H9 (cell line): ENCODE data around the gene EPHB6. TPM values are rescaled to one million over a fixed set of nuclear protein-coding genes. Genes with fewer than 3 reads are reported as not detected.

Experiments
- DNase-seq: peaks from one replicate; pipeline ENCODE4 v3.0.0-alpha.2; 2017
- H2AFZ ChIP-seq: one replicate; pipeline ENCODE4 v1.6.1; 2013; ENCODE audit warnings: mild to moderate bottlenecking, low read length, control low read depth, moderate library complexity
- H2AK5ac ChIP-seq: 2 replicates; pipeline ENCODE4 v1.6.1; 2013; ENCODE audit warnings: low read length, control low read depth, mixed read lengths; ENCODE audit not compliant: insufficient read length
- H2BK120ac ChIP-seq: one replicate; pipeline ENCODE4 v1.6.1; 2013; ENCODE audit warnings: low read depth, mild to moderate bottlenecking, low read length, control low read depth, inconsistent platforms; ENCODE audit not compliant: poor library complexity, severe bottlenecking
- H2BK12ac ChIP-seq: 2 replicates; pipeline ENCODE4 v1.6.1; 2013; ENCODE audit warnings: low read length, control low read depth, mixed read lengths, low read depth; ENCODE audit not compliant: insufficient read length
- H2BK15ac ChIP-seq: 2 replicates; pipeline ENCODE4 v1.6.1; 2013; ENCODE audit warnings: low read depth, low read length, control low read depth
- H2BK20ac ChIP-seq: one replicate; pipeline ENCODE4 v1.6.1; 2013; ENCODE audit warnings: low read depth, mild to moderate bottlenecking, low read length, control low read depth, inconsistent platforms; ENCODE audit not compliant: poor library complexity, severe bottlenecking
- H2BK5ac ChIP-seq: 2 replicates; pipeline ENCODE4 v1.6.1; 2013; ENCODE audit warnings: low read length, control low read depth, mixed read lengths; ENCODE audit not compliant: insufficient read length
- H3K14ac ChIP-seq: 2 replicates; pipeline ENCODE4 v1.6.1; 2013; ENCODE audit warnings: low read length, control low read depth; ENCODE audit not compliant: insufficient read depth
- H3K18ac ChIP-seq: 2 replicates; pipeline ENCODE4 v1.6.1; 2013; ENCODE audit warnings: low read depth, mild to moderate bottlenecking, mixed read lengths, low read length, control low read depth; ENCODE audit not compliant: insufficient read length
- H3K23ac ChIP-seq: 2 replicates; pipeline ENCODE4 v1.6.1; 2013; ENCODE audit warnings: low read length, control low read depth, mixed read lengths, low read depth; ENCODE audit not compliant: insufficient read length
- H3K23me2 ChIP-seq: 2 replicates; pipeline ENCODE4 v1.6.1; 2013; ENCODE audit warnings: low read depth, mild to moderate bottlenecking, mixed read lengths, low read length, control low read depth; ENCODE audit not compliant: insufficient read length, poor library complexity, severe bottlenecking
- H3K27ac ChIP-seq: 2 replicates; pipeline ENCODE4 v1.5.1; 2013; ENCODE audit warnings: low read length, control low read depth, mixed read lengths, low read depth; ENCODE audit not compliant: insufficient read length
- H3K27me3 ChIP-seq: 2 replicates; pipeline ENCODE4 v1.6.1; 2013; ENCODE audit warnings: low read length, control low read depth, inconsistent platforms; ENCODE audit not compliant: insufficient read depth
- H3K4ac ChIP-seq: 2 replicates; pipeline ENCODE4 v1.6.1; 2013; ENCODE audit warnings: low read depth, mild to moderate bottlenecking, control low read depth, inconsistent platforms, low read length, moderate library complexity
- H3K4me1 ChIP-seq: 2 replicates; pipeline ENCODE4 v1.6.1; 2013; ENCODE audit warnings: low read length, control low read depth, inconsistent platforms; ENCODE audit not compliant: insufficient read depth
- H3K4me2 ChIP-seq: 2 replicates; pipeline ENCODE4 v1.6.1; 2013; ENCODE audit warnings: low read length, control low read depth, mixed read lengths; ENCODE audit not compliant: insufficient read length, insufficient read depth
- H3K56ac ChIP-seq: 2 replicates; pipeline ENCODE4 v1.6.1; 2013; ENCODE audit warnings: low read depth, mild to moderate bottlenecking, mixed read lengths, low read length, control low read depth; ENCODE audit not compliant: insufficient read length
- H3K79me1 ChIP-seq: 2 replicates; pipeline ENCODE4 v1.6.1; 2013; ENCODE audit warnings: low read depth, mild to moderate bottlenecking, moderate library complexity, low read length, control low read depth, inconsistent platforms; ENCODE audit not compliant: insufficient read depth, poor library complexity, severe bottlenecking
- H3K79me2 ChIP-seq: 2 replicates; pipeline ENCODE4 v1.6.1; 2013; ENCODE audit warnings: low read length, control low read depth, inconsistent platforms; ENCODE audit not compliant: insufficient read depth
- H3K9ac ChIP-seq: 2 replicates; pipeline ENCODE4 v1.6.1; 2013; ENCODE audit warnings: low read length, control low read depth, mixed read lengths; ENCODE audit not compliant: insufficient read length; ENCODE audit errors: extremely low read depth
- H3K9me3 ChIP-seq: one replicate; pipeline ENCODE4 v1.6.1; 2013; ENCODE audit warnings: low read depth, low read length, inconsistent platforms; ENCODE audit not compliant: control insufficient read depth
- H3T11ph ChIP-seq: one replicate; pipeline ENCODE4 v1.6.1; 2013; ENCODE audit warnings: mild to moderate bottlenecking, low read length, control low read depth, inconsistent platforms
- H4K20me1 ChIP-seq: one replicate; pipeline ENCODE4 v1.6.1; 2013; ENCODE audit not compliant: control insufficient read depth, insufficient read length, insufficient read depth
- H4K5ac ChIP-seq: 2 replicates; pipeline ENCODE4 v1.6.1; 2013; ENCODE audit warnings: low read depth, mild to moderate bottlenecking, mixed read lengths, low read length, control low read depth; ENCODE audit not compliant: insufficient read length
- H4K8ac ChIP-seq: replicated peaks from 2 replicates; pipeline ENCODE4 v1.6.1; 2013; ENCODE audit warnings: low read length, control low read depth, mixed read lengths, low read depth; ENCODE audit not compliant: insufficient read length
- H4K91ac ChIP-seq: 2 replicates; pipeline ENCODE4 v1.6.1; 2013; ENCODE audit warnings: low read depth, mild to moderate bottlenecking, moderate library complexity, mixed read lengths, low read length, control low read depth; ENCODE audit not compliant: insufficient read length
- H3K27ac Mint-ChIP-seq, 3 experiments: 2 replicates in 2 of 3; 3 replicates in 1 of 3; pipeline ENCODE4 v1.8.0; 2020 to 2021; ENCODE audit warnings: mixed read lengths in 3 of 3, mild to moderate bottlenecking in 1 of 3, moderate library complexity in 1 of 3
- H3K27me3 Mint-ChIP-seq: 2 replicates; pipeline ENCODE4 v1.8.0; 2021; ENCODE audit warnings: low read depth, mild to moderate bottlenecking, moderate library complexity, mixed read lengths
- H3K36me3 Mint-ChIP-seq, 3 experiments: 2 replicates in 2 of 3; 3 replicates in 1 of 3; pipeline ENCODE4 v1.8.0; 2020 to 2021; ENCODE audit warnings: low read depth in 3 of 3, mixed read lengths in 3 of 3; ENCODE audit not compliant: insufficient read depth in 1 of 3
- H3K4me1 Mint-ChIP-seq, 2 experiments: 2 replicates each; pipeline ENCODE4 v1.8.0; 2020; ENCODE audit warnings: mixed read lengths in 2 of 2
- H3K4me3 Mint-ChIP-seq, 2 experiments: 2 replicates in 1 of 2; 3 replicates in 1 of 2; pipeline ENCODE4 v1.8.0; 2020 to 2021; ENCODE audit warnings: mild to moderate bottlenecking in 2 of 2, mixed read lengths in 2 of 2, moderate library complexity in 1 of 2
- H3K9me3 Mint-ChIP-seq, 2 experiments: 2 replicates in 1 of 2; 3 replicates in 1 of 2; pipeline ENCODE4 v1.8.0; 2020; ENCODE audit warnings: mild to moderate bottlenecking in 2 of 2, mixed read lengths in 2 of 2, moderate library complexity in 1 of 2
- CTCF ChIP-seq: fragments of 200-600 bp; sonication (generic); conservative IDR thresholded peaks from 3 replicates; pipeline ENCODE4 v1.8.0; 2021; ENCODE audit warnings: antibody characterized with exemption, mild to moderate bottlenecking
- WGBS: extraction: QIAGEN DNeasy Blood & Tissue Kit; methylation state at CpG from one replicate; pipeline ENCODE4 v1.1.7; 2013; ENCODE audit warnings: missing lambda C conversion rate, low lambda C conversion rate, mixed read lengths; ENCODE audit not compliant: insufficient read length; ENCODE audit errors: extremely low coverage; 5-methylcytosine and 5-hydroxymethylcytosine counted together
- total RNA-seq: library from RNA; stranded (reverse); gene quantifications from 2 replicates; pipeline ENCODE4 v1.2.1, GENCODE V29; 2021

Gene EPHB6
- total RNA-seq, 1 experiment from 2014 or later = 9.7 TPM

- peaks cover under 1 to 7% of the 10 kb centered on the region in 2 experiments for H3K4me1 Mint-ChIP-seq
- Histone ChIP-seq H3K4ac (no peak overlapping the region), H3K56ac (no peak overlapping the region), H4K91ac (no peak overlapping the region), H4K5ac (no peak overlapping the region), H3K79me2 (no peaks in the 10 kb centered on the region; the same call in 1 of the 2 replicates), H4K20me1 (peaks cover 2% of the 10 kb centered on the region), H2BK15ac (no peak overlapping the region), H2BK12ac (no peak overlapping the region), H4K8ac (no peak overlapping the region), H3K9me3 (no peaks in the 10 kb centered on the region), H3K23me2 (peaks cover 3% of the 10 kb centered on the region), H2AK5ac (no peak overlapping the region), H3K4me1 (no peaks in the 10 kb centered on the region), H3K79me1 (no peaks in the 10 kb centered on the region), H2BK5ac (no peak overlapping the region), H3K18ac (no peak overlapping the region), H3K23ac (no peak overlapping the region), H3K27me3 (no peaks in the 10 kb centered on the region), H3K27ac (no peak overlapping the region), H2AFZ (no peak overlapping the region), H3T11ph (no peak overlapping the region), H3K14ac (no peak overlapping the region), H3K4me2 (no peak overlapping the region), H2BK20ac (no peak overlapping the region), H3K9ac (no peak overlapping the region), H2BK120ac (no peak overlapping the region)
- WGBS = no CpG with 5 or more reads among the region's 12 CpGs
- H3K27ac Mint-ChIP-seq = no peak overlapping the region; a peak in 1 of 7 replicates
- peak; percentile 13 for DNase-seq
- no peak for TF ChIP-seq CTCF
- H3K9me3 Mint-ChIP-seq = peaks cover 3 to 8% of the 10 kb centered on the region in 2 experiments; a peak in 3 of 5 replicates
- peaks cover 0 to 2% (median 0%) of the 10 kb centered on the region in 3 experiments; a peak in 2 of 7 replicates for H3K36me3 Mint-ChIP-seq
- peaks cover 7% of the 10 kb centered on the region for H3K27me3 Mint-ChIP-seq
- peak overlapping the region in 1 of 2 experiments; percentile 27; a peak in 1 of 5 replicates for H3K4me3 Mint-ChIP-seq
Measured at GRCh38 chr7:142890874-142891485, 36.1 kb downstream of the EPHB6 start.
